ENCODE data around the gene FOXD4L5.
"Not testable (repeated sequence)": the region's sequence is repeated elsewhere in the genome, so short reads cannot be mapped to it uniquely, and the experiment has no call there.

Gene FOXD4L5

DNA sequence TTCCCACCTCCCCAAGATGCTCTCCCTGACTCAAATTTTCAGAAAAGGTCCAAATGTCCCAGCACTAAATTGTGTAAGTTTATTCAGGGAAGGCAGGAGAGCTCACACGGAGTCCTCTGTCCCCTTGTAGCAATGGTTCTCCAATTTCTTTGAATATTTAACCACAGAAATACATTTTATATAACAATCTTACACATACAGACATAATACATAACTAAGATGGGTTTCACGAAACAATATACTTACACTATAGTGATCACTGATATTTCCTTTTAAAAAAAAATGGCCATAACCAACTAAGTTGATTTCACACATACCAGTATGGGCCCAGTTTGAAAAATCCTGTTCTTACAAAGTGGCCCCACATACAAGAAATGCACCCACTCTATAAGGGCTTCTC, at the start of gene FOXD4L5:
Gene FOXD4L5 (minus strand): TSS at position 101 of the 400 bp plus-strand sequence. CDS start 832 bp downstream, outside the sequence.
- in situ Hi-C loops (cut with MboI; ENCODE audit: low sequenced_read_pairs) = not testable (repeated sequence)

DNA sequence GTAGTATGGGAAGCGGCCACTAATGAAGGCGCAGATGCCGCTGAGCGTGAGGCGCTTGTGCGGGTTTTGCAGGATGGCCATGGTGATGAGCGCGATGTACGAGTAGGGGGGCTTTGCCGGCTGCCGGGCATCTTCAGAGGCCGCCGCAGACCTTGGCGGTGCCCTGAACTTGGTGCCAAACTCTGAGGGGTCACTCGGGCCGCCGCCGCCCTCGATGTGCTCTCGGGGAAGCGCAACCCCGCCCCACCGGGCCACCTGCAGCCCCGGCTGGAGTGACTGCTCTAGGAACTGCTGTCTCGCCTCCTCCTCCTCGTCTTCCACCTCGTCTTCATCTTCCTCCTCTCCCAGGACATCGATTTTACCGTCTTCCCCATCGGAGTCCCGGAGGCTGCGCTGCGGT, 1.1 kb downstream of the FOXD4L5 start:
- in situ Hi-C loops (cut with MboI; ENCODE audit: low sequenced_read_pairs) = not testable (repeated sequence)

GRCh38 chr9:65282976-65283375, 2.0 kb downstream of the FOXD4L5 start:
- in situ Hi-C loops (cut with MboI; ENCODE audit: low sequenced_read_pairs) = not testable (repeated sequence)
